WTC11 (cell line): Measurements from ENCODE around the gene CCDC149. TPM values are rescaled to one million over a fixed set of nuclear protein-coding genes. Genes with fewer than 3 reads are reported as not detected.

Experiments used
- CREB1 ChIP-seq: sonication (generic); formaldehyde crosslinking; IDR thresholded peaks from 2 replicates; pipeline ENCODE4 v1.8.0; 2023; ENCODE audit warnings: mild to moderate bottlenecking, missing genetic modification reagents
- FOXJ3 ChIP-seq: sonication (generic); formaldehyde crosslinking; IDR thresholded peaks from 2 replicates; pipeline ENCODE4 v1.9.0; 2021; ENCODE audit warnings: missing genetic modification reagents, mild to moderate bottlenecking, borderline replicate concordance
- HMGA2 ChIP-seq: fragments of 250-450 bp; sonication (Bioruptor Pico); IDR thresholded peaks from 2 replicates; pipeline ENCODE4 v1.4.0; 2021; ENCODE audit warnings: mild to moderate bottlenecking, moderate library complexity
- JAZF1 ChIP-seq: fragments of 250-450 bp; sonication (Bioruptor Pico); IDR thresholded peaks from 2 replicates; pipeline ENCODE4 v1.9.0; 2021; ENCODE audit warnings: moderate library complexity, mild to moderate bottlenecking, inconsistent platforms
- KAT7 ChIP-seq: sonication (generic); formaldehyde crosslinking; IDR thresholded peaks from 2 replicates; pipeline ENCODE4 v1.8.1; 2023; ENCODE audit warnings: missing genetic modification reagents, mild to moderate bottlenecking, borderline replicate concordance
- MXD4 ChIP-seq: fragments of 250-450 bp; sonication (Bioruptor Pico); IDR thresholded peaks from 2 replicates; pipeline ENCODE4 v1.8.0; 2021; ENCODE audit warnings: mild to moderate bottlenecking, moderate library complexity, borderline replicate concordance
- NFYB ChIP-seq: sonication (generic); formaldehyde crosslinking; conservative IDR thresholded peaks from 2 replicates; pipeline ENCODE4 v1.8.0; 2022; ENCODE audit warnings: low read depth, missing genetic modification reagents
- ZNF219 ChIP-seq: sonication (generic); formaldehyde crosslinking; IDR thresholded peaks from 2 replicates; pipeline ENCODE4 v1.8.0; 2023; ENCODE audit warnings: missing genetic modification reagents, mild to moderate bottlenecking, borderline replicate concordance
- ZNF396 ChIP-seq: fragments of 250-450 bp; sonication (Bioruptor Pico); IDR thresholded peaks from 2 replicates; pipeline ENCODE4 v1.8.0; 2021; ENCODE audit warnings: mild to moderate bottlenecking, moderate library complexity, borderline replicate concordance
- ZNF671 ChIP-seq: fragments of 250-450 bp; sonication (Bioruptor Pico); IDR thresholded peaks from 2 replicates; pipeline ENCODE4 v1.8.0; 2021; ENCODE audit warnings: mild to moderate bottlenecking
- total RNA-seq: library from RNA; stranded (reverse); gene quantifications from 3 replicates; pipeline ENCODE4 v1.2.3, GENCODE V29; 2021
- TF ChIP-seq, protein P1 (sequence below): sonication (generic); formaldehyde crosslinking; IDR thresholded peaks from 2 replicates; pipeline ENCODE4 v1.8.0; 2022; ENCODE audit warnings: missing genetic modification reagents
- TF ChIP-seq, protein P2 (sequence below): sonication (generic); formaldehyde crosslinking; IDR thresholded peaks from 2 replicates; pipeline ENCODE4 v1.8.0; 2022; ENCODE audit warnings: mild to moderate bottlenecking, missing genetic modification reagents
- TF ChIP-seq, protein P3 (sequence below): sonication (generic); formaldehyde crosslinking; conservative IDR thresholded peaks from 2 replicates; pipeline ENCODE4 v1.8.1; 2022; ENCODE audit warnings: mild to moderate bottlenecking, missing genetic modification reagents
- TF ChIP-seq, protein P4 (sequence below): fragments of 200-600 bp; IDR thresholded peaks from 2 replicates; pipeline ENCODE4 v1.8.0; 2022; ENCODE audit warnings: antibody characterized with exemption
- TF ChIP-seq, protein P5 (sequence below): sonication (generic); formaldehyde crosslinking; IDR thresholded peaks from 2 replicates; pipeline ENCODE4 v1.8.0; 2022; ENCODE audit warnings: mild to moderate bottlenecking, missing genetic modification reagents
- TF ChIP-seq, protein P6 (sequence below): fragments of 250-450 bp; sonication (Bioruptor Pico); IDR thresholded peaks from 2 replicates; pipeline ENCODE4 v1.9.0; 2021; ENCODE audit warnings: mild to moderate bottlenecking
- TF ChIP-seq, protein P7 (sequence below): fragments of 250-450 bp; sonication (Bioruptor Pico); IDR thresholded peaks from 2 replicates; pipeline ENCODE4 v1.9.0; 2021; ENCODE audit warnings: mild to moderate bottlenecking, borderline replicate concordance
- TF ChIP-seq, protein P8 (sequence below): fragments of 250-450 bp; sonication (Bioruptor Pico); IDR thresholded peaks from 2 replicates; pipeline ENCODE4 v1.8.0; 2021; ENCODE audit warnings: mild to moderate bottlenecking
- TF ChIP-seq, protein P9 (sequence below): sonication (generic); formaldehyde crosslinking; IDR thresholded peaks from 2 replicates; pipeline ENCODE4 v1.8.1; 2023; ENCODE audit warnings: mild to moderate bottlenecking, missing genetic modification reagents

Gene CCDC149
- total RNA-seq, 1 experiment from 2014 or later = 3.9 TPM

DNA sequence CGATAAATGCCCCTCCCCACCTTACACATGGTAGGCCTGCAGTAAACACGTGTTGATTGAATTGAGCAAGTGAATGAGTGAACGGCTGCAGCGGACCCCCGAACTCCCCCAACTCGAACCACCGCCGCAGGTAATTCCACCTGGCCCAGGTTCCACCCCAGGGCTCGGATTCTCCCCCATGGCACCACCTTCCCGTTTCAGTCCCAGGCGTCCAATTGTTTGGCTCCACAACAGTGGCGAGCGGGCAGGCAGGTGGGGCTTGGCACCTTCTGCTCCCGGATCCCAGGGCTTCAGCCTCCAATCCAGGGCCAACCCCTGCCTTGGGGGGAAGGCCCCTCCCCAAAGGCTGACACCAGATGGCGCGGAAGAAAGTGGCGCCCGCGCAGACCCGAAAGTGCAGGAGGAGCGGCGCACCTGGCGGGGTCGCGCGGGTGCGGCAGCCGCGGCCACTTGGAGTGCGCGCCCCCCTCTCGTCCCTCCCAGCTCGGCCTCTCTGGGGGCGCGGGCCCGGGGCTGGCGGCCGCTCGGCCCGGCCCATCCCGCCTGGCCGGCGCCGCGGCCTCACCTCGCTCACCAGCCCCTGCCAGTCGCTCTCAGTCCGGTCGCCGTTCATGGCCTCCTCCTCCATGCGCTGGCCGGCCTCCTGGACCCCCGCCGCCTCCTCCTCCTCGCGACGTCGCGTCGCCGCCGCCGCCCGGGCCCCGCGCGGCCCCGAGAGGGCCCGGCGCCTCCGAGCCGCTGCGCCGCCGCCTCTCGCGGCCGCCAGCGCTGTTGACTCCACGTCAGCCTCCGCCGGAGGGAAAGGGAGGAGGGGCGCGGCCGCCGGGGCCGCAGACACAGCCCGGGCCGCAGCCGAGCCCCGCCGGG lies at the start of gene CCDC149 (continued):
- TF ChIP-seq, protein P1, sequence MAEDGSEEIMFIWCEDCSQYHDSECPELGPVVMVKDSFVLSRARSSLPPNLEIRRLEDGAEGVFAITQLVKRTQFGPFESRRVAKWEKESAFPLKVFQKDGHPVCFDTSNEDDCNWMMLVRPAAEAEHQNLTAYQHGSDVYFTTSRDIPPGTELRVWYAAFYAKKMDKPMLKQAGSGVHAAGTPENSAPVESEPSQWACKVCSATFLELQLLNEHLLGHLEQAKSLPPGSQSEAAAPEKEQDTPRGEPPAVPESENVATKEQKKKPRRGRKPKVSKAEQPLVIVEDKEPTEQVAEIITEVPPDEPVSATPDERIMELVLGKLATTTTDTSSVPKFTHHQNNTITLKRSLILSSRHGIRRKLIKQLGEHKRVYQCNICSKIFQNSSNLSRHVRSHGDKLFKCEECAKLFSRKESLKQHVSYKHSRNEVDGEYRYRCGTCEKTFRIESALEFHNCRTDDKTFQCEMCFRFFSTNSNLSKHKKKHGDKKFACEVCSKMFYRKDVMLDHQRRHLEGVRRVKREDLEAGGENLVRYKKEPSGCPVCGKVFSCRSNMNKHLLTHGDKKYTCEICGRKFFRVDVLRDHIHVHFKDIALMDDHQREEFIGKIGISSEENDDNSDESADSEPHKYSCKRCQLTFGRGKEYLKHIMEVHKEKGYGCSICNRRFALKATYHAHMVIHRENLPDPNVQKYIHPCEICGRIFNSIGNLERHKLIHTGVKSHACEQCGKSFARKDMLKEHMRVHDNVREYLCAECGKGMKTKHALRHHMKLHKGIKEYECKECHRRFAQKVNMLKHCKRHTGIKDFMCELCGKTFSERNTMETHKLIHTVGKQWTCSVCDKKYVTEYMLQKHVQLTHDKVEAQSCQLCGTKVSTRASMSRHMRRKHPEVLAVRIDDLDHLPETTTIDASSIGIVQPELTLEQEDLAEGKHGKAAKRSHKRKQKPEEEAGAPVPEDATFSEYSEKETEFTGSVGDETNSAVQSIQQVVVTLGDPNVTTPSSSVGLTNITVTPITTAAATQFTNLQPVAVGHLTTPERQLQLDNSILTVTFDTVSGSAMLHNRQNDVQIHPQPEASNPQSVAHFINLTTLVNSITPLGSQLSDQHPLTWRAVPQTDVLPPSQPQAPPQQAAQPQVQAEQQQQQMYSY (CRISPR knock-in tag) = no peak
- TF ChIP-seq, protein P2, sequence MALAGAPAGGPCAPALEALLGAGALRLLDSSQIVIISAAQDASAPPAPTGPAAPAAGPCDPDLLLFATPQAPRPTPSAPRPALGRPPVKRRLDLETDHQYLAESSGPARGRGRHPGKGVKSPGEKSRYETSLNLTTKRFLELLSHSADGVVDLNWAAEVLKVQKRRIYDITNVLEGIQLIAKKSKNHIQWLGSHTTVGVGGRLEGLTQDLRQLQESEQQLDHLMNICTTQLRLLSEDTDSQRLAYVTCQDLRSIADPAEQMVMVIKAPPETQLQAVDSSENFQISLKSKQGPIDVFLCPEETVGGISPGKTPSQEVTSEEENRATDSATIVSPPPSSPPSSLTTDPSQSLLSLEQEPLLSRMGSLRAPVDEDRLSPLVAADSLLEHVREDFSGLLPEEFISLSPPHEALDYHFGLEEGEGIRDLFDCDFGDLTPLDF = no peak
- TF ChIP-seq, protein P3, sequence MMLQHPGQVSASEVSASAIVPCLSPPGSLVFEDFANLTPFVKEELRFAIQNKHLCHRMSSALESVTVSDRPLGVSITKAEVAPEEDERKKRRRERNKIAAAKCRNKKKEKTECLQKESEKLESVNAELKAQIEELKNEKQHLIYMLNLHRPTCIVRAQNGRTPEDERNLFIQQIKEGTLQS = no peak
- TF ChIP-seq, protein P4, sequence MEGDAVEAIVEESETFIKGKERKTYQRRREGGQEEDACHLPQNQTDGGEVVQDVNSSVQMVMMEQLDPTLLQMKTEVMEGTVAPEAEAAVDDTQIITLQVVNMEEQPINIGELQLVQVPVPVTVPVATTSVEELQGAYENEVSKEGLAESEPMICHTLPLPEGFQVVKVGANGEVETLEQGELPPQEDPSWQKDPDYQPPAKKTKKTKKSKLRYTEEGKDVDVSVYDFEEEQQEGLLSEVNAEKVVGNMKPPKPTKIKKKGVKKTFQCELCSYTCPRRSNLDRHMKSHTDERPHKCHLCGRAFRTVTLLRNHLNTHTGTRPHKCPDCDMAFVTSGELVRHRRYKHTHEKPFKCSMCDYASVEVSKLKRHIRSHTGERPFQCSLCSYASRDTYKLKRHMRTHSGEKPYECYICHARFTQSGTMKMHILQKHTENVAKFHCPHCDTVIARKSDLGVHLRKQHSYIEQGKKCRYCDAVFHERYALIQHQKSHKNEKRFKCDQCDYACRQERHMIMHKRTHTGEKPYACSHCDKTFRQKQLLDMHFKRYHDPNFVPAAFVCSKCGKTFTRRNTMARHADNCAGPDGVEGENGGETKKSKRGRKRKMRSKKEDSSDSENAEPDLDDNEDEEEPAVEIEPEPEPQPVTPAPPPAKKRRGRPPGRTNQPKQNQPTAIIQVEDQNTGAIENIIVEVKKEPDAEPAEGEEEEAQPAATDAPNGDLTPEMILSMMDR = no peak
- TF ChIP-seq HMGA2 (CRISPR knock-in tag) (no peak), ZNF671 (CRISPR knock-in tag) (no peak), NFYB (no peak), ZNF396 (CRISPR knock-in tag) (no peak), KAT7 (CRISPR knock-in tag) (peak; percentile 91), JAZF1 (CRISPR knock-in tag) (no peak), CREB1 (CRISPR knock-in tag) (no peak), FOXJ3 (CRISPR knock-in tag) (no peak), MXD4 (CRISPR knock-in tag) (no peak), ZNF219 (CRISPR knock-in tag) (peak; percentile 63; the same call in 1 of the 2 replicates)
- TF ChIP-seq, protein P5, sequence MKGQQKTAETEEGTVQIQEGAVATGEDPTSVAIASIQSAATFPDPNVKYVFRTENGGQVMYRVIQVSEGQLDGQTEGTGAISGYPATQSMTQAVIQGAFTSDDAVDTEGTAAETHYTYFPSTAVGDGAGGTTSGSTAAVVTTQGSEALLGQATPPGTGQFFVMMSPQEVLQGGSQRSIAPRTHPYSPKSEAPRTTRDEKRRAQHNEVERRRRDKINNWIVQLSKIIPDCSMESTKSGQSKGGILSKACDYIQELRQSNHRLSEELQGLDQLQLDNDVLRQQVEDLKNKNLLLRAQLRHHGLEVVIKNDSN (CRISPR knock-in tag) = peak; percentile 72; the same call in 1 of the 2 replicates
- TF ChIP-seq, protein P6, sequence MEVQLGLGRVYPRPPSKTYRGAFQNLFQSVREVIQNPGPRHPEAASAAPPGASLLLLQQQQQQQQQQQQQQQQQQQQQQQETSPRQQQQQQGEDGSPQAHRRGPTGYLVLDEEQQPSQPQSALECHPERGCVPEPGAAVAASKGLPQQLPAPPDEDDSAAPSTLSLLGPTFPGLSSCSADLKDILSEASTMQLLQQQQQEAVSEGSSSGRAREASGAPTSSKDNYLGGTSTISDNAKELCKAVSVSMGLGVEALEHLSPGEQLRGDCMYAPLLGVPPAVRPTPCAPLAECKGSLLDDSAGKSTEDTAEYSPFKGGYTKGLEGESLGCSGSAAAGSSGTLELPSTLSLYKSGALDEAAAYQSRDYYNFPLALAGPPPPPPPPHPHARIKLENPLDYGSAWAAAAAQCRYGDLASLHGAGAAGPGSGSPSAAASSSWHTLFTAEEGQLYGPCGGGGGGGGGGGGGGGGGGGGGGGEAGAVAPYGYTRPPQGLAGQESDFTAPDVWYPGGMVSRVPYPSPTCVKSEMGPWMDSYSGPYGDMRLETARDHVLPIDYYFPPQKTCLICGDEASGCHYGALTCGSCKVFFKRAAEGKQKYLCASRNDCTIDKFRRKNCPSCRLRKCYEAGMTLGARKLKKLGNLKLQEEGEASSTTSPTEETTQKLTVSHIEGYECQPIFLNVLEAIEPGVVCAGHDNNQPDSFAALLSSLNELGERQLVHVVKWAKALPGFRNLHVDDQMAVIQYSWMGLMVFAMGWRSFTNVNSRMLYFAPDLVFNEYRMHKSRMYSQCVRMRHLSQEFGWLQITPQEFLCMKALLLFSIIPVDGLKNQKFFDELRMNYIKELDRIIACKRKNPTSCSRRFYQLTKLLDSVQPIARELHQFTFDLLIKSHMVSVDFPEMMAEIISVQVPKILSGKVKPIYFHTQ = no peak
- TF ChIP-seq, protein P7, sequence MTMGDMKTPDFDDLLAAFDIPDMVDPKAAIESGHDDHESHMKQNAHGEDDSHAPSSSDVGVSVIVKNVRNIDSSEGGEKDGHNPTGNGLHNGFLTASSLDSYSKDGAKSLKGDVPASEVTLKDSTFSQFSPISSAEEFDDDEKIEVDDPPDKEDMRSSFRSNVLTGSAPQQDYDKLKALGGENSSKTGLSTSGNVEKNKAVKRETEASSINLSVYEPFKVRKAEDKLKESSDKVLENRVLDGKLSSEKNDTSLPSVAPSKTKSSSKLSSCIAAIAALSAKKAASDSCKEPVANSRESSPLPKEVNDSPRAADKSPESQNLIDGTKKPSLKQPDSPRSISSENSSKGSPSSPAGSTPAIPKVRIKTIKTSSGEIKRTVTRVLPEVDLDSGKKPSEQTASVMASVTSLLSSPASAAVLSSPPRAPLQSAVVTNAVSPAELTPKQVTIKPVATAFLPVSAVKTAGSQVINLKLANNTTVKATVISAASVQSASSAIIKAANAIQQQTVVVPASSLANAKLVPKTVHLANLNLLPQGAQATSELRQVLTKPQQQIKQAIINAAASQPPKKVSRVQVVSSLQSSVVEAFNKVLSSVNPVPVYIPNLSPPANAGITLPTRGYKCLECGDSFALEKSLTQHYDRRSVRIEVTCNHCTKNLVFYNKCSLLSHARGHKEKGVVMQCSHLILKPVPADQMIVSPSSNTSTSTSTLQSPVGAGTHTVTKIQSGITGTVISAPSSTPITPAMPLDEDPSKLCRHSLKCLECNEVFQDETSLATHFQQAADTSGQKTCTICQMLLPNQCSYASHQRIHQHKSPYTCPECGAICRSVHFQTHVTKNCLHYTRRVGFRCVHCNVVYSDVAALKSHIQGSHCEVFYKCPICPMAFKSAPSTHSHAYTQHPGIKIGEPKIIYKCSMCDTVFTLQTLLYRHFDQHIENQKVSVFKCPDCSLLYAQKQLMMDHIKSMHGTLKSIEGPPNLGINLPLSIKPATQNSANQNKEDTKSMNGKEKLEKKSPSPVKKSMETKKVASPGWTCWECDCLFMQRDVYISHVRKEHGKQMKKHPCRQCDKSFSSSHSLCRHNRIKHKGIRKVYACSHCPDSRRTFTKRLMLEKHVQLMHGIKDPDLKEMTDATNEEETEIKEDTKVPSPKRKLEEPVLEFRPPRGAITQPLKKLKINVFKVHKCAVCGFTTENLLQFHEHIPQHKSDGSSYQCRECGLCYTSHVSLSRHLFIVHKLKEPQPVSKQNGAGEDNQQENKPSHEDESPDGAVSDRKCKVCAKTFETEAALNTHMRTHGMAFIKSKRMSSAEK (CRISPR knock-in tag) = no peak
- TF ChIP-seq, protein P8, sequence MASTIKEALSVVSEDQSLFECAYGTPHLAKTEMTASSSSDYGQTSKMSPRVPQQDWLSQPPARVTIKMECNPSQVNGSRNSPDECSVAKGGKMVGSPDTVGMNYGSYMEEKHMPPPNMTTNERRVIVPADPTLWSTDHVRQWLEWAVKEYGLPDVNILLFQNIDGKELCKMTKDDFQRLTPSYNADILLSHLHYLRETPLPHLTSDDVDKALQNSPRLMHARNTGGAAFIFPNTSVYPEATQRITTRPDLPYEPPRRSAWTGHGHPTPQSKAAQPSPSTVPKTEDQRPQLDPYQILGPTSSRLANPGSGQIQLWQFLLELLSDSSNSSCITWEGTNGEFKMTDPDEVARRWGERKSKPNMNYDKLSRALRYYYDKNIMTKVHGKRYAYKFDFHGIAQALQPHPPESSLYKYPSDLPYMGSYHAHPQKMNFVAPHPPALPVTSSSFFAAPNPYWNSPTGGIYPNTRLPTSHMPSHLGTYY = no peak
- TF ChIP-seq, protein P9, sequence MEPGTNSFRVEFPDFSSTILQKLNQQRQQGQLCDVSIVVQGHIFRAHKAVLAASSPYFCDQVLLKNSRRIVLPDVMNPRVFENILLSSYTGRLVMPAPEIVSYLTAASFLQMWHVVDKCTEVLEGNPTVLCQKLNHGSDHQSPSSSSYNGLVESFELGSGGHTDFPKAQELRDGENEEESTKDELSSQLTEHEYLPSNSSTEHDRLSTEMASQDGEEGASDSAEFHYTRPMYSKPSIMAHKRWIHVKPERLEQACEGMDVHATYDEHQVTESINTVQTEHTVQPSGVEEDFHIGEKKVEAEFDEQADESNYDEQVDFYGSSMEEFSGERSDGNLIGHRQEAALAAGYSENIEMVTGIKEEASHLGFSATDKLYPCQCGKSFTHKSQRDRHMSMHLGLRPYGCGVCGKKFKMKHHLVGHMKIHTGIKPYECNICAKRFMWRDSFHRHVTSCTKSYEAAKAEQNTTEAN (CRISPR knock-in tag) = peak; percentile 84; the same call in 1 of the 2 replicates
